GM13976 (cell line): ENCODE data around the gene MDN1.

Source experiments
- DNase-seq: peaks from one replicate; pipeline ENCODE4 v3.0.0; 2012; ENCODE audit warnings: low spot score
- CTCF ChIP-seq: IDR thresholded peaks from 2 replicates; pipeline ENCODE4 v1.5.1; 2012; ENCODE audit warnings: borderline replicate concordance, mild to moderate bottlenecking; ENCODE audit not compliant: insufficient read depth; ENCODE audit errors: extremely low read depth, missing control alignments, control extremely low read depth
- in situ Hi-C: fragments of 300-500 bp; cut with MboI; formaldehyde crosslinking; loops from one replicate; pipeline ENCODE4 v1.12.0; 2022; ENCODE audit warnings: low sequenced_read_pairs, mixed read lengths, inconsistent platforms; ENCODE audit not compliant: unreplicated experiment

Gene MDN1

GRCh38 chr6:89708316-89708715 lies 111.3 kb downstream of the MDN1 start:
- TF ChIP-seq CTCF: no peak
- in situ Hi-C loops: no loop called here
- no peak for DNase-seq

GRCh38 chr6:89707766-89708165 lies 111.8 kb downstream of the MDN1 start:
- TF ChIP-seq CTCF: no peak
- in situ Hi-C loops: no loop called here
- no peak for DNase-seq

- TF ChIP-seq CTCF: no peak
- in situ Hi-C loops: no loop called here
Observed at GRCh38 chr6:89706121-89706520, 113.5 kb downstream of the MDN1 start.

GRCh38 chr6:89703292-89703691 lies 116.3 kb downstream of the MDN1 start:
- in situ Hi-C loops: no loop called here
- TF ChIP-seq CTCF: no peak
- no peak for DNase-seq

More at GRCh38 chr6:89706121-89706520, 113.5 kb downstream of the MDN1 start:
- no peak for DNase-seq

GRCh38 chr6:89702349-89702748 lies 117.2 kb downstream of the MDN1 start:
- in situ Hi-C loops: no loop called here
- no peak for TF ChIP-seq CTCF
- no peak for DNase-seq

- no peak for TF ChIP-seq CTCF
- no peak for DNase-seq
- in situ Hi-C loops: no loop called here
Observed at GRCh38 chr6:89695667-89696066, 123.9 kb downstream of the MDN1 start.

- in situ Hi-C loops: no loop called here
- no peak for TF ChIP-seq CTCF
- no peak for DNase-seq
Observed at GRCh38 chr6:89694428-89694827, 125.2 kb downstream of the MDN1 start.
